Muscle of back (tissue), 11 donors: ENCODE data around the gene CBL. TPM values are rescaled to one million over a fixed set of nuclear protein-coding genes. Genes with fewer than 3 reads are reported as not detected.

Source experiments
- DNase-seq, 3 donors: peaks; one replicate each; pipeline versions ENCODE4 v3.0.0 to v3.0.0-alpha.2; 2013
- polyA plus RNA-seq, 10 donors: library from polyadenylated mRNA; unstranded; fragments of 120-200 nt; gene quantifications; one replicate each; pipeline ENCODE4 v1.2.1, GENCODE V29; 2013; ENCODE audit not compliant: insufficient read length in 10 of 10

Gene CBL
- polyA plus RNA-seq, 10 donors: 10.1 to 16.7 (median 13.2) TPM

DNA sequence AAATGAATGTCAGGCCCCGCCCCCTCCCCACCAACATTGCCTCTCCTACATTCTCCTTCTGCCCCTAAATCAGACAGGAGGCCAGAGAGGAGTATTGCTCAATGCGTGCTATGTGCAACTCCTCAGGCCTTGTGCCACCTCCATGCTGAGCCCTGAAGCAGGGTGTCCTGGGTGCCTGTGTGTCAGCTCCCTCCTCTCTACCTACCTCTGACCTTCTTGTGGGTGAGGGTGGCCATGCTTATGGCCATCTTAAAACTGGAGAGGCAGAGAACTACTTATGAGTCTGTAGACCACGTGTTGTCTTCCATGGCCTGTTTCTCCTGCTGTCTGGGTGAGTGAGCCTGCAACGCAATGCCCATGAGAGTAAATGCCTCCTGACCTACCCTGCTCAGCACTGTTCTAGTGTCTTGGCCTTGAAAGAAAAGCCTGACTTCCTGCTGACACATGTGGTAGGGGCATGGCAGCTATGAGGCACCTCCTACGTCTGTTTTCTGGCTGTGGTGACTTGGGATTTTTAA, 100.3 kb downstream of the CBL start:
- no peak for DNase-seq

DNA sequence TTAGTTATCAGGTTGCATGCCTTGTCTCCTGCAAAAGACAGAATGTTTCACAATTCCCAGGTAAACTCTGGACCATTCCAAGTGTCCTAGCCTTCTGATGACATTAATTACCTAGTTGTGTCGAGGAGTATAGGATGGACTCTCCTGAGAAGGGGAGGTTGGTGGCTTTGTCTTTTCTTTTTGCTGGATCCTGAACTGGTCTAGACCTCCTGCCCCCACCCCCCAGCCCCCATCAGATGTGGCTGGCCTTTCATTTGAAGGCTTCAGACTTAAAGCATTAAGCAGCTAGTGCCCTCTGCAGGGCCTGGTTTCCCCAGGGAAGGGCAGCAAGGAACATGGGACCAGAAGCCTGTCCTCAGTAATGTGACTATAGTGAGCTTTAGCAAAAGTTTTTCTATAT, 101.1 kb downstream of the CBL start:
- DNase-seq: no peak

DNA sequence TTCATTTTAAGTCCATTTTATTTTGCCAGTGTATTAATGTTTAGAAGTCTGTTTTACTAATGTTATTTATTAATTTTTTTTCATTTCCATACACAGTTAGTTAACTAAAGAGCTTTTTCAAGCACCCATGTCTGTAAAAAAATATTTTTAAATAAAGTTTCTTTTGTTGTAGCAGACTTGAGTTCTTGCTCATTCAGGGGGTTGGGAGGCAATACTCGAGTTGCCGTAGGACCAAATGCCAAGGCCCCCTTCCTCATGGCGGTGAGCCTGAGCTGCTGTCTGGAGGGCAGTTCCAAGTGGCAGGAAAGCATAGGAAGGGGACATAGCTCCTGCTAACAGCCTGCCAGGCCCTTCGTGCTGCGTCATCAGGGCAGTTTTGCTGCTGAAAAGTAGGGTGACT, 101.8 kb downstream of the CBL start:
- no peak for DNase-seq

DNA sequence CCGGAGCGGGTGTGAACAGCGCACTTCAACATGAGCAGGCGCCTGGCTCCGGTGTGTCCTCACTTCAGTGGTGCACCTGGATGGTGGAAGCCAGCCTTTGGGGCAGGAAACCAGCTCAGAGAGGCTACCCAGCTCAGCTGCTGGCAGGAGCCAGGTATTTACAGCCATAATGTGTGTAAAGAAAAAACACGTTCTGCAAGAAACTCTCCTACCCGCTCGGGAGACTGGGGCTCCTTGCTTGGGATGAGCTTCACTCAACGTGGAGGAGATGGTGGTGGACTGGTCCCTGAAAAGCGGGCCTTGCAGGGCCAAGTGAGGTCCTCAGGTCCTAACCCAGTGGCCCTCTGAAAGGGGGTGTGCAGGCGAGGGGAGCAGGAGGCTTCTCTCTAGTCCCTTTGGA, 103.3 kb downstream of the CBL start:
- no peak for DNase-seq

DNA sequence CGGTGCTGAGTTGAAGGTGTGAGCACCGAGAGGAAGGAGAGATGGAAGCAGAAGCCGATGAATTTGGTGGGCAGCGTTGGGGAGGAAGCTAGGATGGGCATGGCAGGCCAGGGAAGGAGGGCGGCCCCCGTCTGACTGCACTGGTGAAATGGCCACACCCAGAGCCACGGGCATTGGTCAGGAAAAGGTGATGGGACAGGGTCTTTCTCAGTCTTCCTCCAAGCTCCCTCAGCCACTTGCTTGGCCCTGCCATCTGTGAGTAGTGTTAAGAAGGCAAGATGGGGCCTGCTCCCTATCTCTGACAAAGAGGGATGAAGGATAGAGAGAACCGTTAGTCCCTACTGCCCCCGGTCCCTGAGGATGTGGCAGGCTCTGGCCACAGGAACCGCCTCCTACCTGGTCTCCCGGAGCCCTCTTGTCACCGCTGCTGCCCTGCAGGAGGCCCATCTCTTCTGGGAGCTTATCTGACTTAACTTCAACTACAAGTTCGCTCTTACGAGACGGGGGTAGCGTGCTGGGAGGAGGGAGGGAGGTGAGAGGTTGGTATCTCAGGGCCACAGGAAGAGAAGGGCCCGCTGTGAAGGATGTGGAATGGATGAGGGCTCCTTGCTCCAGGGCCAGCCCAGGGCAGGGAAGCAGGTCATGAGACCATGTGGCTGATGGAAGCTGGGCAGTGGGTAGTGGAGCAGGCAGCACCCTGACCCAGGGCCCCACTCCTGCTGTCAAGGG, 104.0 kb downstream of the CBL start:
- no peak for DNase-seq

DNA sequence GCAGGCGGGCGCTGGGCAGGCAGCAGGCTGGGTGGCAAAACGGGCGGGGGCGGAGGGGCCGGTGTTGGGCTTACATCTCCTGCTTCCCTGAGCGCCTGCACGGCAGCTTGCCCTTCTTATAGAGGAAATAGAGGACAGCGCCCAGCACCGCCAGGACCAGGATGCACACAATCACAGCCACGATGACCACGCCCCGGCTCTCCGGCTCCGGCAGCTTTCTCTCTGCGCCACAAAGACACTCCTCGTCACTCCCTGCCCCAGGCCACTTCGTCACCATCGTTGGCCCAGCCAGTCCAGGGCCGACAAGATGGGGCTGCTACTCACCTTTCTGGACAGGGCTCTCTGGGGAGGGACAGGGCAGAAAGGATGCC, 104.5 kb downstream of the CBL start:
- no peak for DNase-seq

DNA sequence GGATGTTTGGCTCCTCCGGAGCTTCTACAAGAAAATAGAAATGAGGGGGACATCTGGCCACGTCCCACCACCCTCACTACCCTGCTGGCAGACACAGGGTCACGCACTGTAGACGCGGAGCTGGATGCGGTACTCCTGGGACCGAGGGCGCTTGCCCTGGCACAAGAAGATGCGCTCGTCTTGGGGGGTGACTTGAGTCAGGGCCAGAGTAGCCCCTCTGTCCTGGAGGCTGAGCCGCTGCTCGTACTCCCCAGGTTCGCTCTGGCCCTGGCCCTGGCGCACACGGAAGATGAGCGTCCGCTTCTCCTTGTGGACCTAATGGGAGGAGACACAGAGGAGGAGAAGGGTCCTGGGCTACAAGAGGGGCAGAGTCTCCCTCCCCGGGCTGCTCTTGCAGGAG, 108.6 kb downstream of the CBL start:
- DNase-seq: no peak

DNA sequence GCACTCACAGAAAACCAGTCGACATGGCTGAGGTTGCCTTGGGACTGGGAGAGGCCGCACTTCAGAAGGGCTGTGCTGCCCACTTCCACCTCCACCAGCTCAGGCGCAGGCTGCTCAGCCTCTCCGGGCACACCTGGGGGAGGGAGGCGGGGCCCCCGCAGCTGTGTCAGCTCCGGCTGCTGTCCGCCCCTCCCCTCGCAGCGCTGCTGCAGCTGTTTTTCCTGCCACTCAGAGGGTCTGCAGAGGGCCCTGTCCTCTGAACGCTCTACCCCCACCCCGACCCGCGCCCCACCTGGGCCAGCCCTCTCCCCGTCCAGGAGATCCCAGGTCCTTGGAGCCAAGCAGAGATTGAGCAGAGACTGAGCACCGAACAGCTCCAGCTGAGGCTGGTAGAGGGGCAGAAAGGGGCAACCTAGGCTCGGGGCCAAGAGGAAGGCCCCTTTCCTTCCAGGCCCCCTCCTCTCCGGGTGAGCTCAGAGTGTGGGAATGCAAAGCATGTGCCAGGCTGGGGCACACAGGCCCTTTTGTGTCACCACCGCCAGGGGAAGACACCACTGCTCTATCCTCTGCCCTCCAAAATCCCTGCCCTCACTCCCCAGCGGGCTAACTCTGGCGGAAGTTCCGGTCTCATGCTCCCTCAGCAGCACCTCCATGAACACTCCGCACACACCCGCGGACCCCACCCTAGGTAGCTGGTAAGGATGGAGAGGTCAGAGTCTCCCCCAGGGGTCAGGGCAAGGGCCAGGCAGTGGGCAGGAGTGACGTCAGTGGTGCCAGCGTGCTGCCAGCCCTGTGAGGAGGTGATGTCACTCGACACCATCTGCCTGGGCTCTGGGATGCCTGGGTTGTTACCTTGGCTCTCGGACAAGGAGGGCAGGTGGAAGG, 109.2 kb downstream of the CBL start:
- DNase-seq: peak; percentile 55 to 80 (median 59)

DNA sequence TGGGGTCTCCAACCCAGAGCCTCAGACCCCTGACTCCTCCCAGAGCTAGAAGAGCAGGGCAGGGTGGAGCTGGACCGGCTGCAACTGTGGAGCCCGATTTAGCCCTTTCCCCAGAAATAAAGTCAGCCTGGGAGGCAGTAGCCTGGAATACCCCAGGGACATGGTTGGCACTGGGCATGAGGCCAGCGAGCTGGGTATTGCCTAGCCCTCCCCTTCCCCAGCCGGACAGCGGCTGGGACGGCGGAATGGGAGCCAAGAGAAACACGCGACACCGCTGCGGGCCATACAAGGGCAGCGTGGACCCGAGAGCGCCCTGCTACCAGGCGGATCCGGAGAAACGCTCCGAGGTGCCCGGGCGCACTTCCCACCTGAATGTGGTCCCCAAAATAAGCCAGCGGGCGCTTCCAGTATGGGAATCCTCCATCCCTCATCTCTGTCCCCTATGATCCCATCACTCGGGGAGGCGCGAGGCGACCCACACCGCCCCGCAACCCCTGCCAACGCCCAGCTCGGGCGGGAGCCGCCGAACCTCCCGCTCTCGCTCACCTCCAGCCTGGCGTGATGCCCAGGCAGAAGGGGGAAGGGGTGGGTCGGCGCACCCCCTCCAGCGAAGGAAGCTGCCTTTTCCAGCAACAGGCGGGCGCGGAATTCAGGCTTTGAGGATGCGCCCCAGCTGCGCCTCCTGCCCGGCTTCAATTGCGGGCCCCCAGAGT, 110.0 kb downstream of the CBL start:
- peak in 2 of 3 donors; percentile 63 to 73 for DNase-seq

DNA sequence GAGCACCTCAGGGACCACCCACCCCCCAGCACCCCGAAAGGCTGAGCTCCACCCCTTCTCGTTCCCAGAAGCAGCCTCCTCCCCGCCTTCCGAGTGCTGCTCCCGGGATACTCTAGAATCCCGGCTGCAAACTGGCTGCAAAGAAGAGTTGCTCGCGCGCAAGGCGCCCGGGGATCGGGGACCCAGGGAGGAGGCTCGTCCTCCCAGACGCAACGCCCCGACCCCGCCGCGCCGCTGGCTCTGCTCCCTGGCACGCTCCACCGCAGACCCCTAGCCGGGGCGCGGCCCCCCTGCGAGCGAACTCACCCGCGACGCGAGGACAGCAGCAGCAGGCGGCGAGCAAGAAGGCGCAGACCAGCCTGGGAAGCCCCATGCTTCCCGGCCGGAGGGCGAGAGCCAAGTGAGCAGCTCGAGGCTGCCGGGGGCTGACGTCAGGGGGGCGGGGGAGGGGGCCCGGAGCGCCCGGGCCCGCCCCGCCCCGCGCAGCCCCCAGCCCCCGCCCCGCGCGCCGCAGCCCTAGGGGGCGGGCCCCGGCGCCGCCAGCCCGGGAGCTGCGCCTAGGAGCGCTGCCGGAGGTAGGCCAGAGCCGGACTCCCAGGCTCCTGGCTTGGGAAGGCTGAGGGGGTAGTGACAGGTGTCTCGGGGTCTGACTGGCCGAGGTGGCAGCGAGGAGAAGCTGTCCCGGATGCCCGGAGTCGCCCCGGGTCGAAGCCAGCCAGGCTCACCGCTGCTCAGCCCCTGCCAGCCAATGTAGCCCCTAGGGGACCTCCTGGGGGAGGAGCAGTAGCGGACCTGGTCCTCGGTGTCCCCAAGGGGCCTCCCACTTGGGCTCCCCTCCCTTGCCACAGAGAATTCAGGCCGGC, 110.8 kb downstream of the CBL start, which contains the start of gene MCAM:
Gene MCAM (minus strand): TSS at position 402 of the 863 bp plus-strand sequence. CDS start 29 bp downstream, at position 373.
- DNase-seq: peak in 2 of 3 donors; percentile 68 to 85

DNA sequence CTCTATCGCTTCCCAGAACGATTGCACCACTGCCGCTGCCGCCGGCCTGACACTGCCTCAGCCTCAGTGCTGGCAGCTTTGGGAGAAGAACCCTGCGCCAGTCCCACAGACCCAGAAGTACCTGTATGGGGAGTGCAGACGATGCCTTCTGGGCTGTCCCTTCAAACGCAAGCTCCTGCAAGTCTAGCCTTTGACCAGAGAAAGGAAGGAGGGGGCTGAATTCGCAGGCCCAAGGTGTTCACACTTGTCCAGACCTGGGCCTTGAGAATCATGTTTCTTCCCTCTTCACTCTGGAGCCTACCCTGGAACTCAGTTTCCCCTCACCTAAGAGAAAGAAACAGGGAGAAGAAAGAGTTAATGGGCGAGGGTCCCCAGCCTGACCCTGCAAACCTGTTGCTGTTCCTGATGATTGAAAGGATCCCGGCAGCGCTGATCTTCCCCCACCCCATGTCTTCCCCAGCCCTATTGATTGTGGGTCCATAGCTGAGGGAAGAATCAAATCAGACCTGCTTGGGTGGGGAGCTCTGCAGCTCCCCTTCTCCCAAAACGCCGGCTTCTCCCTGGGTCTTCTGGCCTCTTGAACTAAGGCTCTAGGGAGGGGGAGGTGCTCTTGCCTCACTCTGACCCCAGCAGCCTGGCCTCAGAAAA, 111.6 kb downstream of the CBL start:
- no peak for DNase-seq

DNA sequence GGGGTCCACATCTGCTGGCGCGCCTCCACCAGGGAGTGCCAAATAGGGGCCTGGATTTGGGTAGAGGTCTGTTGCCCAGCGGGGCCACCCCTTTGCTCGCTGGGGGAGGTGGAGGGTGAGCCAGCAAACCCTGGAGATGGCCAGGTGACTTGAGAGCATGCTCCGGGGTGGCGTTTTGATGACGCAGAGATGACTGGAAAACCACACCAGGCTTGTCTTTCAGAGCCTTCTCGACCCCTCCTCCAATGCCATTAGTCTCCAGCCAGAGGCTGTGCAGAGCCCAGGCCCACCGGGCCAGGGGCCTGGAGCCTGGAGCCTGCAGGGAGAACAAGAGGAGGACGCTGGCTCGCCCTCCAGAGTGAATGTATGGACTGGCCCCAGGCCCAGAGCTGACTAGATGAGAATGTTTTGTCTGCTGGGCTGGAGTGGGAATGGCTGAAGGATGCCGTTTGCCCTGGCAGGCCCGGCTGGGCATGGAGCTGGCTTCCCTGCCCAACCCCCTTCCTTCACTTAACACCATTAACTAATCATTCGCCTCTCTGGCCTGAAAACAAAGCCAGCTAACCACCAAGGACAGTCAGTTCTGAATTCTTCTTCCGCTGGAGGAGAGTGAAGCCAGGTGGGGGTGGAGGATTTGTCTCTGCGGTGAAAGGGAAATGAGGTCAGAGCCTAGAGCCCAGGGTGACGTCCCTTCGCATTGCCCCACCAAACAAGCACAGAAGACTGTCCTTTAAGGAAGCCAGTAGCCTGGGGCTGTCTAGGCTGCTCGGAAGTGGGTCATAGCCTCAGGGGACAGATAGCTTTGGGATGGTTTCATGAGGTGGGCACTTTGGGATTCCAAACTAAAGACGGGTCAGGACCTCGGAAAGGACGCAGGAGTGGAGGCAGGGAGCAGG, 112.3 kb downstream of the CBL start:
- DNase-seq: peak in 1 of 3 donors; percentile 81

DNA sequence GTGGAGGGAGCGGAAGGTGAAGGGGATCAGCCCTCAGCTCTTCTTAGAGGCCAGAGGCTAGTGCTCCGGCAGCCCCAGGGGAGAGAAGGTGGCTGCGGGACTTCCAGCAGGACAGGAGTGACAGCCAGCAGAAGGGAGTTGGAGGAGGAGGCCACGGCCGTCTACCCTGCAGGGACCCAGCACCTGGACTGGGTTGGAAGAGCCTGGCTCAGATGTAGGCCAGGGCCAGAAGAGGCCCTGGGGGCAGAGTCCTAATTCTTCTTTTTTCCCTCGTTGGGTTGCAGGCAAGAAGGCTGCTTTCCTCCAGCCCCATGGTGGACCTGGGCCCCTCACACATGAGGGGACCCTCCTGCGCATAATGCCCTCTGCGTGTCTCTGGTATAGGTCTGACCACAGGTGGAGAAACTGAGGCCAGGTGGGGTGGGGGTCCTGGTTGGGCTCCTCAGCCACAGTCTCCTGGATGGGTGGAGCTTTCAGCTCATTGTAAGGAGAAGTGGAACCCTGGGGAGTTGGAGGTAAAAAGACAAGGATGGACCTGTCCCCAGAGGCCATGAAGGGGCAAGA, 113.1 kb downstream of the CBL start:
- DNase-seq: no peak

DNA sequence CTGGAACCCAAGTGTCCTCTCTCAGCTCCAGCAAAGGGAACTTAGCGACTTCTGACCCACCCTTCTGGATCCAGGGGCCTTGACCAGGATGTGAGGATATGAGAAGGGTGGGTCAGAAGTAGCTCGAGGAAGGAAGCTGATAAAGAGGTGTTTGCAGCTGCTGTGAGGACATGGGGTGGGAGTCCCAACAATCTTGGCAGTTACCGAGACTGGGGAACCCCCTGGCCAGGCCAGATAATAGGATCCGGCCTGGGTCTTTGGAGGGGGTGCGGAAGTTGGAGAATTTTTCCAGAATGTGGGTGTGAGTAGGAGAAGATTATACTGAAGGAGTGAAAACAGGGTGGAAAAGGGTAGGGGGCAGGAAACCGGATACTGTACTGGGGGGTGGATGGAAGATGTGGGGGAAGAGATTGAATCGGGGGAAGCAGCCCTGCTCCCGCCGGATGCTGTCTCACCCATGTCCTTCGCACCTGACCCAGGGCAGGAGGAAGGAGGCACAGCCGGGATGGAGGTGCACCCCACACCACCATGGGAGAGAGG, 113.6 kb downstream of the CBL start:
- peak in 1 of 3 donors; percentile 59 for DNase-seq

DNA sequence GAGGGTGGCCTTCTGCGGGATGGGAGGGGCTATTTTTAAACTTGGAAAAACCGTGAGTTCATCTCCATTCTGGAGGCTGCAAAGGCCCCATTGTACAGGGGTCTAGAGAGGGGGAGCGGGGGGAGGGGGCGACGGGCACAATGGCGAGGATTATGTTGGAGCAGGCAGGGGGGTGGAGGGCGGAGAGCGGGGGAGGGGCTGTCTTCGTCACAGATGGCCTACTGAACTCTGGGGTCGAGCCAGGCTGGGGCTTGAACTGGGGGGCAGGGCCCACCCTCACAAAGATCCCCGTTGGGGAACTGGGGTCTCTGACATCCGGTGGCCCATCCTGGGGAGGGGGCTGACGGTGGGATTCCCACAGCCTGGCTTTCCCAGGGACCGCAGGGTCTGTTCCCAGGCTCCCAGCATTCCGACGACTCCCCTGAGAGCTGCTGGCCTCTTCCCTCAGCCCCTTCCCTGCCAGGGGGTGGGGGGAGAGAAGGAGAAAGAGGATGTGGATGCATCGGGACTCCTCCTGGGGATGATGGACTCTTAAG, 114.2 kb downstream of the CBL start:
- peak in 1 of 3 donors; percentile 59 for DNase-seq

DNA sequence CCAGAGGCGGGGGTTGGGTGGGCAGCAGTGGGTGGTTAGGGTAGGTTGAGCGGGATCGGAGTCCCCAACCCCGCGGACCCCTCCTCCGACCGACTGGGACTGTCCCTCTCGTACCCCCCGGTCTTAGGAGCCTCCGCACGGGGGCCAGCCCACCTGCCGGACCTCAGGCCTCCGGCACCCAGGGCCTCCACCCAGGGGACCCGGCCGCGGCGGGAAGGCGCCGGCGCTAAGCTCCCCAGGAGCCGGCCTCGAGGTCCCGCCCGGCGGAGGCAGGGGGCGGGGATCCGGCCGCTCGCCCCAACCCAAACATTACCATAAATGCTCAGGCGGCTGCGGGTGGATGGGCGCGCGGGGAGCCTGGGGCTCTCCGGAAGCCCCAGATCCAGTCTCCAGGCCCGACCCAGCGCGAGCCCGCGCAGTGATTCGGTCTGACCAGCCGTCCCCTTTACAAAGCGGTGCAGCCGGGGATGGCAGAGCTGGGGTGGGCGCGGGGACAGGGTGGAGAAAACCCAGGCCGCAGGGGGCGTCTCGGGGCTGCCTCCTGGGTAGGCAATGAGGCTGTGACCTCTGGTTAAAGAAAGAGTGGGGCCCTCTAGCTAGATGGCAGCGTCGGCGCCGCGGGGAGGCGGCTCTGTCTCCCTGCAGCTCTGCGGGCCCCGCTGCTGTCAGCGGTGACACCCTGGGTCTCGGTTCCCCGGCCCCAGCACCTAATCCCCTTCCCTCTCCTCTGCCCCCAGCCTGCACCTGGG, 114.8 kb downstream of the CBL start:
- DNase-seq: peak in 2 of 3 donors; percentile 60 to 84

DNA sequence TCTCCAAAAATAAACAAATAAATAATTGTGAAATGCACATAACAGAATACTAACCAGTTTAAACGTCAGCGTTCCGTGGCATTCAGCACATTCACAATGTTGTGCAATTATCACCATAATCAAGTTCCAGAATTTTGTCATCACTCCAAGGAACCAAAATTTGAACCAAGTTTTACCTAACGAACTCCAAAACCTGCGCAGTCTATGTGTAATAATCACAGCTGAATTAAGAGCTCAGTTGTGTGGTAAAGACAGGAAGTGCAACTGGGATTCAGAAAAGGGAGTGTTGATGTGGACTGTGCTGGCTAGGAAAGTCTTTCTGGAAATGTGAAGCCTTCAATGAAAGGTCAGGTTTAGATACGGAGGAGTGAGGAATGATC, 116.2 kb downstream of the CBL start:
- DNase-seq: no peak
